ENCODE results near the gene C2.
"Not testable (repeated sequence)": the region's sequence is repeated elsewhere in the genome, so short reads cannot be mapped to it uniquely, and the experiment has no call there.

C2 gene

DNA sequence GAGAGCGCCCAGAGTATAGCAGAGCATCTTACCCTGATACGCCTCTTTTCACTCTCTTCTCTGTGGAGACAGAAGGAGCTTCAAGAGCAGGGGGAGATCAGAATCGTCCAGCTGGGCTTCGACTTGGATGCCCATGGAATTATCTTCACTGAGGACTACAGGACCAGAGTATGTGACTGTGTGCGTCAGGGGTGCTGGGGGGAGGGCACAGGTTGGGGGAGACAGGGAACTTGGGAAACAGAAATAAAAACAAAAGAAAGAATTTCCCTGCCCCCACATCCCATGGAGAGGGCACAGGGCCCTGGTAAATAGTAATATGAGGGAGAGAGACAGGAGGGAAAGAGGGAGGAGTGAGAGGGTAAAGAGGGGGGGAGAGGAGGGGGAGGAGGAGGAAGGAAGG is 51.3 kb downstream of the C2 start:
- no peak for DNase-seq (ENCODE audit: low read depth)

DNA sequence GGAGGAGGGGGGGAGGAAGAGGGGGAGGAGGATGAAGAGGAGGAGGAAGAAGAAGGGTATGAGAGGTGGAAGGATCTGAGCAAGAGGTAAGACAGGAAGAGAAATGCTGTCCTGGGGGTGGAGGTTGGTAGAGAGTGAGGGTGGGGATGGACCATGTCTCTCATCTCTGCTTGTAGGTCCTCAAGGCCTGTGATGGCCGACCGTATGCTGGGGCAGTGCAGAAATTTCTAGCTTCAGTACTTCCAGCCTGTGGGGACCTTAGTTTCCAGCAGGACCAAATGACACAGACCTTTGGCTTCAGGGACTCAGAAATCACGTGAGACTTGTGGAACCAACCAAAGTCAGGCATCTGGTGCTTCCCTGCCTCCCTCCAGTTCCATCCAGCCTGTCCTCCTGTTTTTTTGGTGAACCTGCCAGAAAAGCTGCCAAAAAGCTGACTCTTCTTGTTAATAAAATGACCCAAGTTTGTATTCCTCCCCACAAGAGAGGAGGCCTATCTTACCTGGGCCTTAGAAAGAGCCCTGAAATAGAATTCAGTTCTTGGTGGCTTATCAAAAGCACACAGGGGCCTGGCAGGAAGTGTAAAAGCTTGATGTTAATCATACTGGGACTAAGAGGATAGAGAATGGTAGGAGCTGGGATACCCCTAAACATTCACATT is 51.9 kb downstream of the C2 start:
- no peak for DNase-seq (ENCODE audit: low read depth)

DNA sequence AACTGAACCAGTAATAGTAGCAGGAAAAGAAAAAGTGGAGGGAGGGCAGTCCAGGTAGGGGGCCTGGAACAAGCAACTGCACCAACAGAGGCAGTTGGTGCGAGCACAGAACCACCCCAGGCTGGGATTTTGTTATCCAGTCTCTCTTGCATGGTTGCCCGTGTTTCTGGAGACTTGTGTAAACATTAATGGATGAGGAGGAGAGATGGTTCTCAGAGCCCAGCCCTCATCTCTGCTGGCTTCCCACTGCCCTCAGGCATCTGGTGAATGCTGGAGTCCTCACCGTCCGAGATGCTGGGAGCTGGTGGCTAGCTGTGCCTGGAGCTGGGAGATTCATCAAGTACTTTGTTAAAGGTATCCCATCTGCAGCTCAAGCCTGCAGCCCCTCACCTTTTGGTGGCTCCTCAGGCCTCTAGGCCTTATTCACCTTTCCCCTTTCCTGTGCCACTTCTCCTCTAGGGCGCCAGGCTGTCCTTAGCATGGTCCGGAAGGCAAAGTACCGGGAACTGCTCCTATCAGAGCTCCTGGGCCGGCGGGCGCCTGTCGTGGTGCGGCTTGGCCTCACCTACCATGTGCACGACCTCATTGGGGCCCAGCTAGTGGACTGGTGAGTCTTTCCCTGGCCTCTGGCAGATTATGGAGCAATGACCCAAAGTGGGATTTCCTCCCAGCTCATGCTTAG is 52.8 kb downstream of the C2 start:
- DNase-seq (ENCODE audit: low read depth): not testable (repeated sequence)

DNA sequence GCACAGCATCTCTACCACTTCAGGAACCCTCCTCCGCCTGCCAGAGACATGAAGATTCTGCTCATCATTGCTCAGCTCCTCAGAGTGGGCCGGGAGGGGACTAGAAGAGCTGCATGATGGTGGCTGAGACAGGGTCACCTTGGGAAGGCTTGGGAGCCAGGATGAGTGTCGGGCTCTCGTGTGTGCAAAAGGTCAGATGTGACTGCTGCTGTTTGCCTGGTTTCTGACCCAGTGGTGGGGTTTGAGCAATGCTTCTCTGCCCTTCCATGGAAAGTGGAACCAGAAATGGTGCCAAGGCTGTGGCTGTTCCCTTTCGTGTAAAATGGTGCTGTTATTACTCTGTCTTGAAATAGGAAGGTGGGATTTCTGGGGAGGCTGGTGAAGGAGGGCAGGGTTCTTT is 53.5 kb downstream of the C2 start:
- not testable (repeated sequence) for DNase-seq (ENCODE audit: low read depth)

DNA sequence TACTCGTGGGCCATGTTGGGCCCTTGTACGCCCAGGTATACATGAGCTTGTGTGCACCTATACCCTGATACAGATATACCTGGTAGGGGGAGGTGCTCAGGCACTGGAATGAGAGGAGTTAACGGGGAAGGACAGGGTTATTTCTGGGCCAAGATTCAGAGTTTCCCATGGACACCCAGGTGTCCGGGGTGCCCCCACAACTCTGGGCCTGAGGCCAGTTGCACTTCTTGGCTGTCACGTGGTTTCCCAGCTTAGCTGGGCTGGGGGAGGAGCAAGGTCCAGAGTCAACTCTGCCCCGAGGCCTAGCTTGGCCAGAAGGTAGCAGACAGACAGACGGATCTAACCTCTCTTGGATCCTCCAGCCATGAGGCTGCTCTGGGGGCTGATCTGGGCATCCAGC is 54.2 kb downstream of the C2 start, which contains the start of gene C4A:
Gene C4A, plus strand, starts transcription at position 314 of the 400 bp plus-strand sequence. Its CDS starts 51 bp downstream, at position 365.
- not testable (repeated sequence) for DNase-seq (ENCODE audit: low read depth)

DNA sequence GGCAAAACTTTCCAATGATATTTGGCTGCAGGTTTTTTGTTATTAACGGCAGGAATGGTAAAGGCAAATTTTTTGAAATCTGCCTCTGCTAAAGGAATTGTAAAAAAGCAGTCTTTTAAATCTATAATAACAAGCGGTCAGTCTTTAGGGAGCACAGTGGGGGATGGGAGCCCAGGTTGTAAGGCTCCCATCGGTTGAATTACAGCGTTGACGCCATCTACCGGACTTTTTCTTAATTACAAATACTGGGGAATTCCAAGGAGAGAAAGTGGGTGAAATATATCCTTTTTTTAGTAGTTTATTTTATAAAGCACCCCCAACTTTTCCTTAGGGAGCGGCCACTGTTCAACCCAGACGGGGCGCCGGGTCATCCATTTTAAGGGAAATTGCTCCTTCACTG is 61.8 kb downstream of the C2 start:
- DNase-seq (ENCODE audit: low read depth): not testable (repeated sequence)

DNA sequence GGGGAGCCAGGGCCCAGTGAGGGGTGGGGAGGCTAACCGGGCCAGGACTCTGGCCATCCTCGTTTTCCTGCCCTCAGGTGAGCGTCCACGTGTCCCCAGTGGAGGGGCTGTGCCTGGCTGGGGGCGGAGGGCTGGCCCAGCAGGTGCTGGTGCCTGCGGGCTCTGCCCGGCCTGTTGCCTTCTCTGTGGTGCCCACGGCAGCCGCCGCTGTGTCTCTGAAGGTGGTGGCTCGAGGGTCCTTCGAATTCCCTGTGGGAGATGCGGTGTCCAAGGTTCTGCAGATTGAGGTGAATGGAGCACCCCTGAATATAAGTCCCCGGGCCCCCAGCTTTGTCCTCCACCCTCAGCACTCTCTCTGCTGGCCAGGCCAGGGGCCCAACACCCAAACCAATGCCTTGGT is 66.9 kb downstream of the C2 start:
- DNase-seq (ENCODE audit: low read depth): not testable (repeated sequence)

All from stimulated activated CD8-positive, alpha-beta memory T cell treated with anti-CD3 and anti-CD28 coated beads, Interleukin-7, amount 100 ng/mL, for 24 hours (primary cell).